Stimulated activated CD4-positive, alpha-beta T cell treated with anti-CD3 and anti-CD28 coated beads, Interleukin-1b, Interleukin-23, amount 100 ng/mL, for 4 hours (primary cell): Measurements from ENCODE around the gene P3R3URF.

Experiments used
- DNase-seq, 2 donors: peaks; one replicate each; pipeline ENCODE4 v3.0.0-alpha.2; 2020; ENCODE audit warnings: low read depth in 2 of 2

Gene P3R3URF

GRCh38 chr1:46193984-46194570, 17.8 kb upstream of the P3R3URF start:
- no peak for DNase-seq

- no peak for DNase-seq
Measured at GRCh38 chr1:46193285-46193684, 17.0 kb upstream of the P3R3URF start.

- DNase-seq: no peak
Measured at GRCh38 chr1:46192171-46192570, 15.9 kb upstream of the P3R3URF start.

- DNase-seq: no peak
Measured at GRCh38 chr1:46191033-46191701, 14.9 kb upstream of the P3R3URF start.

- DNase-seq: no peak
Measured at GRCh38 chr1:46190539-46190938, 14.3 kb upstream of the P3R3URF start.

GRCh38 chr1:46188295-46189030, 12.2 kb upstream of the P3R3URF start:
- DNase-seq: no peak

GRCh38 chr1:46187106-46187869, 11.0 kb upstream of the P3R3URF start:
- no peak for DNase-seq

GRCh38 chr1:46186076-46186475, 9.8 kb upstream of the P3R3URF start:
- no peak for DNase-seq

- peak; percentile 31 to 39 for DNase-seq
Measured at GRCh38 chr1:46184920-46185658, 8.8 kb upstream of the P3R3URF start.

GRCh38 chr1:46183926-46184557, 7.8 kb upstream of the P3R3URF start:
- DNase-seq: no peak

GRCh38 chr1:46183079-46183847, 7.0 kb upstream of the P3R3URF start:
- DNase-seq: no peak

GRCh38 chr1:46181343-46182260, 5.3 kb upstream of the P3R3URF start:
- no peak for DNase-seq

- no peak for DNase-seq
Measured at GRCh38 chr1:46180082-46180616, 3.9 kb upstream of the P3R3URF start.

GRCh38 chr1:46179138-46180081, 3.1 kb upstream of the P3R3URF start:
- peak; percentile 47 to 62 for DNase-seq

- no peak for DNase-seq
Measured at GRCh38 chr1:46175243-46175642, 1.0 kb downstream of the P3R3URF start.

- no peak for DNase-seq
Measured at GRCh38 chr1:46174448-46175231, 1.6 kb downstream of the P3R3URF start, which contains the start of gene TSPAN1. Gene TSPAN1, plus strand, starts transcription at chr1:46175087. Its CDS starts 6,021 bp downstream, at chr1:46181108.

- no peak for DNase-seq
Measured at GRCh38 chr1:46173361-46173856, 2.9 kb downstream of the P3R3URF start.
